GM23338 (cell line): ENCODE measurements around the gene MUC21. TPM values are rescaled to one million over a fixed set of nuclear protein-coding genes. Genes with fewer than 3 reads are reported as not detected.

Experiments
- ATAC-seq: fragments of 200-7000 bp; cut with Tn5 transposase; 3 replicates; pipeline ENCODE4 v1.9.1; 2020
- DNase-seq: peaks from one replicate; pipeline ENCODE4 v3.0.0-alpha.2; 2015; ENCODE audit warnings: low spot score
- H2AFZ ChIP-seq: fragments of 200-600 bp; sonication (generic); 2 replicates; pipeline ENCODE4 v1.8.0; 2016; ENCODE audit warnings: antibody characterized with exemption, mild to moderate bottlenecking, moderate library complexity
- H3F3A ChIP-seq: fragments of 200-600 bp; sonication (generic); replicated peaks from 2 replicates; pipeline ENCODE4 v1.8.0; 2017; ENCODE audit warnings: antibody characterized with exemption, mixed run types, low read depth
- H3K27ac ChIP-seq: fragments of 200-600 bp; sonication (generic); 2 replicates; pipeline ENCODE4 v1.6.1; 2016; ENCODE audit warnings: low read depth
- H3K27me3 ChIP-seq: fragments of 200-600 bp; sonication (generic); 2 replicates; pipeline ENCODE4 v1.8.0; 2016; ENCODE audit warnings: mild to moderate bottlenecking, mixed run types, moderate library complexity; ENCODE audit not compliant: insufficient read depth
- H3K36me3 ChIP-seq: fragments of 200-600 bp; sonication (generic); 2 replicates; pipeline ENCODE4 v1.8.0; 2016; ENCODE audit warnings: mild to moderate bottlenecking; ENCODE audit not compliant: insufficient read depth
- H3K4me1 ChIP-seq: fragments of 200-600 bp; sonication (generic); 2 replicates; pipeline ENCODE4 v1.8.0; 2016; ENCODE audit warnings: mild to moderate bottlenecking, moderate library complexity; ENCODE audit not compliant: insufficient read depth
- H3K4me2 ChIP-seq: fragments of 200-600 bp; sonication (generic); 2 replicates; pipeline ENCODE4 v1.7.1; 2017; ENCODE audit warnings: mixed run types
- H3K4me3 ChIP-seq: fragments of 200-600 bp; sonication (generic); 2 replicates; pipeline ENCODE4 v1.6.1; 2016; ENCODE audit warnings: mixed run types
- H3K79me2 ChIP-seq: fragments of 200-600 bp; sonication (generic); replicated peaks from 2 replicates; pipeline ENCODE4 v1.8.0; 2017; ENCODE audit warnings: mild to moderate bottlenecking; ENCODE audit not compliant: insufficient read depth
- H3K9me2 ChIP-seq: fragments of 200-600 bp; sonication (generic); 2 replicates; pipeline ENCODE4 v1.8.0; 2017; ENCODE audit not compliant: insufficient read depth
- H4K20me1 ChIP-seq: fragments of 200-600 bp; sonication (generic); replicated peaks from 2 replicates; pipeline ENCODE4 v1.8.0; 2017; ENCODE audit warnings: mild to moderate bottlenecking; ENCODE audit not compliant: insufficient read depth
- H3K27ac Mint-ChIP-seq: 2 replicates; pipeline ENCODE4 v1.8.0; 2020; ENCODE audit warnings: inconsistent platforms, mild to moderate bottlenecking, moderate library complexity, mixed read lengths
- H3K27me3 Mint-ChIP-seq: 3 replicates; pipeline ENCODE4 v1.8.0; 2022; ENCODE audit warnings: low read depth, mild to moderate bottlenecking, moderate library complexity, mixed read lengths, inconsistent platforms; ENCODE audit not compliant: insufficient read depth, poor library complexity
- H3K36me3 Mint-ChIP-seq: 3 replicates; pipeline ENCODE4 v1.8.0; 2021; ENCODE audit warnings: low read depth, mild to moderate bottlenecking, inconsistent platforms, moderate library complexity, mixed read lengths
- H3K4me1 Mint-ChIP-seq: 3 replicates; pipeline ENCODE4 v1.8.0; 2020; ENCODE audit warnings: mild to moderate bottlenecking, inconsistent platforms, mixed read lengths
- H3K4me3 Mint-ChIP-seq: 3 replicates; pipeline ENCODE4 v1.8.0; 2021; ENCODE audit warnings: moderate library complexity, mild to moderate bottlenecking, inconsistent platforms, mixed read lengths
- H3K9me3 Mint-ChIP-seq: 3 replicates; pipeline ENCODE4 v1.8.0; 2020; ENCODE audit warnings: moderate library complexity, mild to moderate bottlenecking, inconsistent platforms, mixed read lengths
- CREB1 ChIP-seq: fragments of 250-450 bp; sonication (Bioruptor Pico); IDR thresholded peaks from 2 replicates; pipeline ENCODE4 v1.5.0; 2020; ENCODE audit warnings: low read depth, mild to moderate bottlenecking, moderate library complexity
- CTCF ChIP-seq, 2 experiments: fragments of 200-600 bp in 1 of 2; sonication (generic) in 1 of 2; conservative IDR thresholded peaks; 2 replicates each; pipeline versions ENCODE4 v1.5.1 to v1.6.1; 2016 to 2017; ENCODE audit warnings: antibody characterized with exemption in 2 of 2, low read depth in 2 of 2, mild to moderate bottlenecking in 2 of 2, moderate library complexity in 1 of 2
- ETS1 ChIP-seq: IDR thresholded peaks from 2 replicates; pipeline ENCODE4 v1.6.1; 2016; ENCODE audit warnings: antibody characterized with exemption
- EZH2 ChIP-seq: fragments of 200-600 bp; sonication (generic); IDR thresholded peaks from one replicate; pipeline ENCODE4 v1.8.0; 2017; ENCODE audit warnings: antibody characterized with exemption, mild to moderate bottlenecking, low read depth; ENCODE audit not compliant: unreplicated experiment
- EZH2phosphoT487 ChIP-seq: fragments of 200-600 bp; sonication (generic); IDR thresholded peaks from one replicate; pipeline ENCODE4 v1.8.1; 2018; ENCODE audit warnings: antibody characterized with exemption; ENCODE audit not compliant: unreplicated experiment
- JUNB ChIP-seq: IDR thresholded peaks from one replicate; pipeline ENCODE4 v1.6.1; 2016; ENCODE audit warnings: antibody characterized with exemption; ENCODE audit not compliant: unreplicated experiment
- NANOG ChIP-seq: IDR thresholded peaks from 2 replicates; pipeline ENCODE4 v1.6.1; 2016; ENCODE audit warnings: antibody characterized with exemption, borderline replicate concordance
- POLR2AphosphoS5 ChIP-seq: IDR thresholded peaks from 2 replicates; pipeline ENCODE4 v1.6.1; 2016; ENCODE audit warnings: antibody characterized with exemption, low read depth
- REST ChIP-seq: IDR thresholded peaks from one replicate; pipeline ENCODE4 v1.6.1; 2018; ENCODE audit warnings: antibody characterized with exemption; ENCODE audit not compliant: unreplicated experiment
- STAT1 ChIP-seq: IDR thresholded peaks from one replicate; pipeline ENCODE4 v1.6.1; 2016; ENCODE audit warnings: antibody characterized with exemption; ENCODE audit not compliant: unreplicated experiment
- ZNF114 ChIP-seq: fragments of 250-450 bp; sonication (Bioruptor Pico); IDR thresholded peaks from 2 replicates; pipeline ENCODE4 v1.5.0; 2020; ENCODE audit warnings: mild to moderate bottlenecking, moderate library complexity
- ZNF331 ChIP-seq: fragments of 250-450 bp; sonication (Bioruptor Pico); IDR thresholded peaks from 2 replicates; pipeline ENCODE4 v1.5.0; 2020; ENCODE audit warnings: low read depth, mild to moderate bottlenecking, moderate library complexity
- polyA plus RNA-seq: library from polyadenylated mRNA; unstranded; fragments of >200 nt; fragmentation: Nextera tagmentation; extraction: Ambion mirVana; gene quantifications from 2 replicates; pipeline ENCODE4 v1.2.1, GENCODE V29; 2016
- total RNA-seq: library from RNA; depleted of rRNA; stranded (reverse); fragments of >200 nt; shearing (Covaris generic); gene quantifications from 2 replicates; pipeline ENCODE4 v1.2.3, GENCODE V29; 2014
- TF ChIP-seq, protein P1 (sequence below): fragments of 250-450 bp; sonication (Bioruptor Pico); IDR thresholded peaks from 2 replicates; pipeline ENCODE4 v1.5.0; 2020; ENCODE audit warnings: mild to moderate bottlenecking, moderate library complexity

Gene MUC21
- total and polyA plus RNA-seq, 2 experiments from 2014 or later = not detected

DNA sequence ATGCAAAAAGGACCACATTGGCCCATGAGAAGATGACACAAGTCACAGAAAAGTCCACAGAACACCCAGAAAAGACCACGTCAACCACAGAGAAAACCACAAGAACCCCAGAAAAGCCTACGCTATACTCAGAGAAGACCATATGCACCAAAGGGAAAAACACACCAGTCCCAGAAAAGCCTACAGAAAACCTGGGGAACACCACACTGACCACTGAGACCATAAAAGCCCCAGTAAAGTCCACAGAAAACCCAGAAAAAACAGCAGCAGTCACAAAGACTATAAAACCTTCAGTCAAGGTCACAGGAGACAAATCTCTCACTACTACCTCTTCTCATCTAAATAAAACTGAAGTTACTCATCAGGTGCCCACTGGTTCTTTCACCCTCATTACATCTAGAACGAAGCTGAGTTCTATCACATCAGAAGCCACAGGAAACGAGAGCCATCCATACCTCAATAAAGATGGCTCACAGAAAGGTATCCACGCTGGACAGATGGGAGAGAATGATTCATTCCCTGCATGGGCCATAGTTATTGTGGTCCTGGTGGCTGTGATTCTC is 31.5 kb upstream of the MUC21 start:
- Histone ChIP-seq H3K27me3 (peaks cover 25% of the 10 kb centered on the region), H2AFZ (no peak overlapping the region), H3K9me2 (0 out of 2 replicates have a peak, but pooled peaks cover 19% of the 10 kb centered on the region), H3K27ac (no peak overlapping the region), H4K20me1 (no peaks in the 10 kb centered on the region), H3K4me3 (no peak overlapping the region), H3K4me2 (no peak overlapping the region), H3K79me2 (no peaks in the 10 kb centered on the region), H3K36me3 (no peaks in the 10 kb centered on the region), H3F3A (peaks cover 4% of the 10 kb centered on the region; the same call in 1 of the 2 replicates), H3K4me1 (peaks cover 12% of the 10 kb centered on the region)
- Mint-ChIP-seq H3K27ac (no peak overlapping the region), H3K27me3 (peaks cover 25% of the 10 kb centered on the region), H3K36me3 (no peaks in the 10 kb centered on the region), H3K9me3 (peaks cover 14% of the 10 kb centered on the region; the same call in 2 of the 3 replicates), H3K4me1 (peaks cover 13% of the 10 kb centered on the region), H3K4me3 (no peak overlapping the region)
- DNase-seq (no peak), ATAC-seq (no peak)
- TF ChIP-seq EZH2 (no peak), JUNB (no peak), ZNF114 (CRISPR knock-in tag) (no peak), POLR2AphosphoS5 (no peak), CREB1 (CRISPR knock-in tag) (no peak), REST (no peak), EZH2phosphoT487 (no peak), CTCF (conservative IDR thresholded peaks at IDR 0.05; ENCODE audit: low read depth in 2 of 2) (no peak), ZNF331 (no peak), STAT1 (no peak), ETS1 (no peak), NANOG (no peak)
- TF ChIP-seq, protein P1, sequence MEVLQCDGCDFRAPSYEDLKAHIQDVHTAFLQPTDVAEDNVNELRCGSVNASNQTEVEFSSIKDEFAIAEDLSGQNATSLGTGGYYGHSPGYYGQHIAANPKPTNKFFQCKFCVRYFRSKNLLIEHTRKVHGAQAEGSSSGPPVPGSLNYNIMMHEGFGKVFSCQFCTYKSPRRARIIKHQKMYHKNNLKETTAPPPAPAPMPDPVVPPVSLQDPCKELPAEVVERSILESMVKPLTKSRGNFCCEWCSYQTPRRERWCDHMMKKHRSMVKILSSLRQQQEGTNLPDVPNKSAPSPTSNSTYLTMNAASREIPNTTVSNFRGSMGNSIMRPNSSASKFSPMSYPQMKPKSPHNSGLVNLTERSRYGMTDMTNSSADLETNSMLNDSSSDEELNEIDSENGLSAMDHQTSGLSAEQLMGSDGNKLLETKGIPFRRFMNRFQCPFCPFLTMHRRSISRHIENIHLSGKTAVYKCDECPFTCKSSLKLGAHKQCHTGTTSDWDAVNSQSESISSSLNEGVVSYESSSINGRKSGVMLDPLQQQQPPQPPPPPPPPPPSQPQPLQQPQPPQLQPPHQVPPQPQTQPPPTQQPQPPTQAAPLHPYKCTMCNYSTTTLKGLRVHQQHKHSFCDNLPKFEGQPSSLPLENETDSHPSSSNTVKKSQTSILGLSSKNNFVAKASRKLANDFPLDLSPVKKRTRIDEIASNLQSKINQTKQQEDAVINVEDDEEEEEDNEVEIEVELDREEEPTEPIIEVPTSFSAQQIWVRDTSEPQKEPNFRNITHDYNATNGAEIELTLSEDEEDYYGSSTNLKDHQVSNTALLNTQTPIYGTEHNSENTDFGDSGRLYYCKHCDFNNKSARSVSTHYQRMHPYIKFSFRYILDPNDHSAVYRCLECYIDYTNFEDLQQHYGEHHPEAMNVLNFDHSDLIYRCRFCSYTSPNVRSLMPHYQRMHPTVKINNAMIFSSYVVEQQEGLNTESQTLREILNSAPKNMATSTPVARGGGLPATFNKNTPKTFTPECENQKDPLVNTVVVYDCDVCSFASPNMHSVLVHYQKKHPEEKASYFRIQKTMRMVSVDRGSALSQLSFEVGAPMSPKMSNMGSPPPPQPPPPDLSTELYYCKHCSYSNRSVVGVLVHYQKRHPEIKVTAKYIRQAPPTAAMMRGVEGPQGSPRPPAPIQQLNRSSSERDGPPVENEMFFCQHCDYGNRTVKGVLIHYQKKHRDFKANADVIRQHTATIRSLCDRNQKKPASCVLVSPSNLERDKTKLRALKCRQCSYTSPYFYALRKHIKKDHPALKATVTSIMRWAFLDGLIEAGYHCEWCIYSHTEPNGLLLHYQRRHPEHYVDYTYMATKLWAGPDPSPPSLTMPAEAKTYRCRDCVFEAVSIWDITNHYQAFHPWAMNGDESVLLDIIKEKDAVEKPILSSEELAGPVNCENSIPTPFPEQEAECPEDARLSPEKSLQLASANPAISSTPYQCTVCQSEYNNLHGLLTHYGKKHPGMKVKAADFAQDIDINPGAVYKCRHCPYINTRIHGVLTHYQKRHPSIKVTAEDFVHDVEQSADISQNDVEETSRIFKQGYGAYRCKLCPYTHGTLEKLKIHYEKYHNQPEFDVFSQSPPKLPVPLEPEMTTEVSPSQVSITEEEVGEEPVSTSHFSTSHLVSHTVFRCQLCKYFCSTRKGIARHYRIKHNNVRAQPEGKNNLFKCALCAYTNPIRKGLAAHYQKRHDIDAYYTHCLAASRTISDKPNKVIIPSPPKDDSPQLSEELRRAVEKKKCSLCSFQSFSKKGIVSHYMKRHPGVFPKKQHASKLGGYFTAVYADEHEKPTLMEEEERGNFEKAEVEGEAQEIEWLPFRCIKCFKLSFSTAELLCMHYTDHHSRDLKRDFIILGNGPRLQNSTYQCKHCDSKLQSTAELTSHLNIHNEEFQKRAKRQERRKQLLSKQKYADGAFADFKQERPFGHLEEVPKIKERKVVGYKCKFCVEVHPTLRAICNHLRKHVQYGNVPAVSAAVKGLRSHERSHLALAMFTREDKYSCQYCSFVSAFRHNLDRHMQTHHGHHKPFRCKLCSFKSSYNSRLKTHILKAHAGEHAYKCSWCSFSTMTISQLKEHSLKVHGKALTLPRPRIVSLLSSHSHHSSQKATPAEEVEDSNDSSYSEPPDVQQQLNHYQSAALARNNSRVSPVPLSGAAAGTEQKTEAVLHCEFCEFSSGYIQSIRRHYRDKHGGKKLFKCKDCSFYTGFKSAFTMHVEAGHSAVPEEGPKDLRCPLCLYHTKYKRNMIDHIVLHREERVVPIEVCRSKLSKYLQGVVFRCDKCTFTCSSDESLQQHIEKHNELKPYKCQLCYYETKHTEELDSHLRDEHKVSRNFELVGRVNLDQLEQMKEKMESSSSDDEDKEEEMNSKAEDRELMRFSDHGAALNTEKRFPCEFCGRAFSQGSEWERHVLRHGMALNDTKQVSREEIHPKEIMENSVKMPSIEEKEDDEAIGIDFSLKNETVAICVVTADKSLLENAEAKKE = no peak
